ENCODE results near the gene SENP3.
A peak's percentile ranks its signal among the peaks of the same experiment; 100 is the strongest.
"Not testable (repeated sequence)": the region's sequence is repeated elsewhere in the genome, so short reads cannot be mapped to it uniquely, and the experiment has no call there.

Gene SENP3

GRCh38 chr17:7577327-7578199 lies 15.8 kb downstream of the SENP3 start:
- no peak for DNase-seq

GRCh38 chr17:7579001-7579833 lies 17.5 kb downstream of the SENP3 start, which contains the start of gene CD68:
Gene CD68, plus strand, starts transcription at chr17:7579638. Its CDS starts 40 bp downstream, at chr17:7579678.
- no peak for DNase-seq

GRCh38 chr17:7579834-7580603 lies 18.3 kb downstream of the SENP3 start:
- DNase-seq = no peak

- no peak for DNase-seq
Measured at GRCh38 chr17:7580604-7581575, 19.2 kb downstream of the SENP3 start.

- no peak for DNase-seq
Measured at GRCh38 chr17:7582396-7583252, 20.9 kb downstream of the SENP3 start.

- peak; percentile 97 for DNase-seq
Measured at GRCh38 chr17:7583253-7584109, 21.8 kb downstream of the SENP3 start, which contains the start of gene MPDU1. Gene MPDU1, plus strand, starts transcription at chr17:7583852. Its CDS starts 11 bp downstream, at chr17:7583863.

- DNase-seq = no peak
Measured at GRCh38 chr17:7586673-7587419, 25.1 kb downstream of the SENP3 start.

- DNase-seq = no peak
Measured at GRCh38 chr17:7587420-7588151, 25.9 kb downstream of the SENP3 start.

- DNase-seq = no peak
Measured at GRCh38 chr17:7588553-7589203, 27.0 kb downstream of the SENP3 start.

- DNase-seq = no peak
Measured at GRCh38 chr17:7589204-7589868, 27.6 kb downstream of the SENP3 start.

GRCh38 chr17:7589891-7590691 lies 28.4 kb downstream of the SENP3 start, which contains the start of gene SOX15:
Gene SOX15, minus strand, starts transcription at chr17:7590094. Its CDS starts 418 bp downstream, at chr17:7589676.
- no peak for DNase-seq

- no peak for DNase-seq
Measured at GRCh38 chr17:7590743-7591142, 29.0 kb downstream of the SENP3 start.

- no peak for DNase-seq
Measured at GRCh38 chr17:7591596-7591995, 29.9 kb downstream of the SENP3 start.

- no peak for DNase-seq
Measured at GRCh38 chr17:7592422-7593021, 30.8 kb downstream of the SENP3 start.

- no peak for DNase-seq
Measured at GRCh38 chr17:7593296-7593695, 31.6 kb downstream of the SENP3 start.

GRCh38 chr17:7597561-7597960 lies 35.8 kb downstream of the SENP3 start:
- not testable (repeated sequence) for DNase-seq
